ENCODE results near the gene NGB.

The NGB gene

GRCh38 chr14:77265187-77265515 is 5.9 kb downstream of the NGB start:
- no peak for DNase-seq (ENCODE audit: low read depth in 2 of 2)

GRCh38 chr14:77264466-77265186 is 6.4 kb downstream of the NGB start:
- DNase-seq (ENCODE audit: low read depth in 2 of 2): no peak

- DNase-seq (ENCODE audit: low read depth in 2 of 2): no peak
Observed at GRCh38 chr14:77260631-77261030, 10.4 kb downstream of the NGB start.

- no peak for DNase-seq (ENCODE audit: low read depth in 2 of 2)
Observed at GRCh38 chr14:77260199-77260598, 10.8 kb downstream of the NGB start.

- DNase-seq (ENCODE audit: low read depth in 2 of 2): no peak
Observed at GRCh38 chr14:77259025-77259715, 11.8 kb downstream of the NGB start.

GRCh38 chr14:77258566-77258965 is 12.4 kb downstream of the NGB start:
- DNase-seq (ENCODE audit: low read depth in 2 of 2): no peak

- DNase-seq (ENCODE audit: low read depth in 2 of 2): no peak
Observed at GRCh38 chr14:77257700-77258099, 13.3 kb downstream of the NGB start.

GRCh38 chr14:77256694-77257093 is 14.3 kb downstream of the NGB start:
- no peak for DNase-seq (ENCODE audit: low read depth in 2 of 2)

- no peak for DNase-seq (ENCODE audit: low read depth in 2 of 2)
Observed at GRCh38 chr14:77253333-77254190, 17.4 kb downstream of the NGB start.

- DNase-seq (ENCODE audit: low read depth in 2 of 2): no peak
Observed at GRCh38 chr14:77251870-77252269, 19.1 kb downstream of the NGB start.

- no peak for DNase-seq (ENCODE audit: low read depth in 2 of 2)
Observed at GRCh38 chr14:77250927-77251326, 20.1 kb downstream of the NGB start.

GRCh38 chr14:77249286-77249685 is 21.7 kb downstream of the NGB start:
- no peak for DNase-seq (ENCODE audit: low read depth in 2 of 2)

GRCh38 chr14:77248666-77249065 is 22.3 kb downstream of the NGB start:
- DNase-seq (ENCODE audit: low read depth in 2 of 2): no peak

- DNase-seq (ENCODE audit: low read depth in 2 of 2): no peak
Observed at GRCh38 chr14:77246784-77247183, 24.2 kb downstream of the NGB start.

- DNase-seq (ENCODE audit: low read depth in 2 of 2): no peak
Observed at GRCh38 chr14:77245820-77246219, 25.2 kb downstream of the NGB start.

- no peak for DNase-seq (ENCODE audit: low read depth in 2 of 2)
Observed at GRCh38 chr14:77243853-77244252, 27.2 kb downstream of the NGB start.

GRCh38 chr14:77242752-77243151 is 28.3 kb downstream of the NGB start:
- DNase-seq (ENCODE audit: low read depth in 2 of 2): no peak

GRCh38 chr14:77241955-77242354 is 29.1 kb downstream of the NGB start:
- DNase-seq (ENCODE audit: low read depth in 2 of 2): no peak

GRCh38 chr14:77240336-77240915 is 30.6 kb downstream of the NGB start:
- no peak for DNase-seq (ENCODE audit: low read depth in 2 of 2)

GRCh38 chr14:77239412-77239811 is 31.6 kb downstream of the NGB start:
- no peak for DNase-seq (ENCODE audit: low read depth in 2 of 2)

GRCh38 chr14:77238996-77239395 is 32.0 kb downstream of the NGB start:
- DNase-seq (ENCODE audit: low read depth in 2 of 2): no peak

- no peak for DNase-seq (ENCODE audit: low read depth in 2 of 2)
Observed at GRCh38 chr14:77238356-77238755, 32.6 kb downstream of the NGB start.
